ENCODE data around the gene FRAS1. TPM values are rescaled to one million over a fixed set of nuclear protein-coding genes. Genes with fewer than 3 reads are reported as not detected.

The FRAS1 gene
- total and polyA plus RNA-seq, 2 of the 8 experiments (the other 6 are each of a cell fraction or from before 2014, with no cell fraction given): 38.5 to 109 TPM

GRCh38 chr4:78551420-78552351 is 494.6 kb downstream of the FRAS1 start, which contains the start of gene ANXA3 (continued):
- TF ChIP-seq MAX (IDR thresholded peaks at IDR 0.05) (peak; percentile 49; the same call in 1 of the 2 replicates), CTBP2 (IDR thresholded peaks at IDR 0.05; ENCODE audit: borderline replicate concordance, insufficient read depth, insufficient read length, low read length) (no peak), POU5F1 (IDR thresholded peaks at IDR 0.05; ENCODE audit: low read depth, low read length) (no peak), FOSL1 (IDR thresholded peaks at IDR 0.05; ENCODE audit: insufficient read depth, low read depth, low read length) (no peak), CHD2 (IDR thresholded peaks at IDR 0.05; ENCODE audit: low read length) (no peak), RBBP5 (IDR thresholded peaks at IDR 0.05; ENCODE audit: borderline replicate concordance, low read depth, low read length) (0 out of 2 replicates have a peak, but pooled peaks have one; percentile 31), CHD7 (IDR thresholded peaks at IDR 0.05; ENCODE audit: insufficient replicate concordance, low read length) (no peak), NRF1 (IDR thresholded peaks at IDR 0.05; ENCODE audit: low read depth, low read length) (peak; percentile 11; the same call in 1 of the 2 replicates), TAF1 (IDR thresholded peaks at IDR 0.05; ENCODE audit: low read depth, low read length) (peak; percentile 78)

Data from H1 (cell line).